HG03565 (cell line): Measurements from ENCODE around the gene ATP5PO.
"Not testable (repeated sequence)": the region's sequence is repeated elsewhere in the genome, so short reads cannot be mapped to it uniquely, and the experiment has no call there.

ENCODE experiments used
- ATAC-seq: cut with Tn5 transposase; IDR thresholded peaks from one replicate; pipeline ENCODE4 v1.9.1; 2021; ENCODE audit warnings: mild to moderate bottlenecking, moderate library complexity; ENCODE audit not compliant: unreplicated experiment

The ATP5PO gene

GRCh38 chr21:33872881-33873515, 42.6 kb downstream of the ATP5PO start:
- no peak for ATAC-seq

- no peak for ATAC-seq
Observed at GRCh38 chr21:33871171-33871570, 44.4 kb downstream of the ATP5PO start.

- no peak for ATAC-seq
Observed at GRCh38 chr21:33870768-33871167, 44.8 kb downstream of the ATP5PO start.

- no peak for ATAC-seq
Observed at GRCh38 chr21:33869873-33870272, 45.7 kb downstream of the ATP5PO start.

GRCh38 chr21:33867868-33868267, 47.7 kb downstream of the ATP5PO start:
- ATAC-seq = not testable (repeated sequence)

- ATAC-seq = no peak
Observed at GRCh38 chr21:33866826-33867225, 48.8 kb downstream of the ATP5PO start.

- no peak for ATAC-seq
Observed at GRCh38 chr21:33865996-33866575, 49.5 kb downstream of the ATP5PO start.

- no peak for ATAC-seq
Observed at GRCh38 chr21:33865176-33865575, 50.4 kb downstream of the ATP5PO start.

GRCh38 chr21:33864150-33864549, 51.5 kb downstream of the ATP5PO start:
- ATAC-seq = no peak

GRCh38 chr21:33863191-33863590, 52.4 kb downstream of the ATP5PO start:
- ATAC-seq = not testable (repeated sequence)

GRCh38 chr21:33861125-33861524, 54.5 kb downstream of the ATP5PO start:
- no peak for ATAC-seq

GRCh38 chr21:33860332-33860879, 55.2 kb downstream of the ATP5PO start:
- ATAC-seq = no peak

- ATAC-seq = no peak
Observed at GRCh38 chr21:33859373-33860102, 56.1 kb downstream of the ATP5PO start.

- ATAC-seq = no peak
Observed at GRCh38 chr21:33858667-33859372, 56.8 kb downstream of the ATP5PO start.

- no peak for ATAC-seq
Observed at GRCh38 chr21:33857846-33858666, 57.5 kb downstream of the ATP5PO start.

GRCh38 chr21:33856893-33857527, 58.6 kb downstream of the ATP5PO start:
- ATAC-seq = no peak

GRCh38 chr21:33855190-33855589, 60.4 kb downstream of the ATP5PO start:
- no peak for ATAC-seq

GRCh38 chr21:33854604-33855003, 61.0 kb downstream of the ATP5PO start:
- ATAC-seq = no peak
